NCI-H2029 treated with DMSO at 0.1 percent for 48 hours (cell line): ENCODE measurements around the gene KRT72.

Experiments used
- DNase-seq: peaks from one replicate; lab custom pipeline; 2025; lab: John Stamatoyannopoulos, UW

The KRT72 gene

DNA sequence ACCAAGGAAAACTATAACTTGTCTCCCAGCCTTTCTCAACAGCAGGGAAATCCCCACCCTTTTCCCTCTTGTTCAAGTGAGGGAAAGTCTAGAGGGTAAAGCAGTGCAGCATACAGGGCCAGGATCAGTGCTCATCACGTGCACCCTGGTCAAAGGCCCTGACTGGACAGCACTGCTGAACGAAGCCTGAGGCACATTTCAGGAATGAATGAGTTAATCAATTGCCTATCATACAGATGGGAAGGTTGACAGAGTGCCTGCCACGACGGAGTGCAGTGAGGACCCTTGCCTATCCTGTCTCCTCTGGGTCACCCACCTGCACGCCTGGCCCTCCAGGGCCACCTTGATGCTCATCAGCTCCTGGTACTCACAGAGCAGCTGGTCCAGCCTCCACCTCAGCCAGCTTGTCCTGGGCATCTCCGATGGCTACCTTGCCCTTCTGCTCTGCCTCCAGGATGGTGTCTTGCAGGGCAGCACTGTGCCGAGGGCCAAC is 28.8 kb upstream of the KRT72 start:
- no peak for DNase-seq

DNA sequence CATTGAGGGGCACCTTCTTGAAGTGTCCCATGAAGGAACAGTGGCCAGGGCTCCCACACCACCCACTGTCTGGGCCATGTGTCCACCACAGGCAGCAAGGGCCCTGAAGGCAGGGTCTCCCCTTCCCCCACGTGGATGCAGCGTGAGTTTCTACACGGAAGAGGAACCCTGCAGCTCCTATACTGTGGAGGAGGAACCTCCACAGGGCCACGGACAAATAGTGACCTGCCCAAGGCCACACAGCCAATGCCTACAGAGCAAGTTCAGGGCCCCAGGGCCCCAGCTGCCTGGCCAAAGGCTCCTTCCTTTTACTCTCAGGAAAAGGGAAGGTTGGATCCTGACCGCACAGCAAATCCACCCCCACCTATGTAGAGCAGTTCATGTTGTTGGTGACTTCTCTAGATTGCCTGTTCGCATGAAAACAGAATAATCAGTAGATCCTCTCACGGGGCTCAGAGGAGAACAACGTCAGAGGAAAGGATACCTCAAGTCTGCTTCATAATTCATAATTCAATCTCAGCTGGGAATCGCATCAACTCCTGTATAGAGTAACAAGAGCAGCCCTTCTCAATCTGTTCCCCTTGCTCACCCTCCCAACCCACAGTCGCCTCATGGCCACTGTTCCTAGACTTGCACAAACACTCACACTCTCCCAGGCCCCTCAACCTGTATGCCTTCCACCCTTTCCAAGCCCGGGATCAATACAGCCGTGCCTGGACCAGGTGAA is 28.2 kb upstream of the KRT72 start:
- DNase-seq: no peak

DNA sequence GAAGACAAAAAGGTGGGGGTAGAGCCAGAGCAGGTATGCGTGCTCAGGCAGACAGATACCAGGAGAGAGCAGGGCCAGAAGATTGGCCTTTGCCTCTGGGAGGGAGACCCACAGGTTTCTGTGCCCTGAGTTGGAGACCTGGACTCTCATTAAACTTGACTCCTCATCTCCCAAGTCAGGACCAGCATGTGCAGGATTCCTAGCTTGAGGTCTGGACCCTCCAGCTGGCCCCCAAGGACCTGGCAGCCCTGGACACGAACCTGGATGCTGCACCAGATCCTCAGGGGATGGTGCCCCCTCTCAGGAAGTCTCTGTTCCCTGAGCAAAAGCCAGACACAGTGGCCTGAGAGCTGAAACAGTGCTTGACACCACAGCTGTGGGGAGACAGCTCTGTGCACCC is 27.6 kb upstream of the KRT72 start:
- no peak for DNase-seq

DNA sequence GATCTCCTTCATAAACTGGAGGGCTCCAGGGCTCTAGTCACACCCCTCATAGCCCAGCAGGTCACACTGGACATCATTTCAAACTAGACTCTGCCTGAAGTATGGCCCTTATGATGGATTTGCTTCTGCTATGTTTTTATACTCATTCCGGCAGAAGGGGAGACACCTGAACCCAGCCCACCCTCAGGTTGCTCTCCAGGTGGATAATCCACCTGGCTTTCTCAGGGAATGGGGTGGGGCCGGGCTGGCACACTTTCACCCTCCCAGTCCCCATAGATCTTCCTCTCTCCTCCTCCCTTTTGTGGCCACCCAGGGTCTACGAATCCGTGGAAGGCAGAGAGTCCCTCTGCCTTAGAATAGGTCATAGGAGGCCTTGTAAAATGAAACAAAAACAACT is 26.8 kb upstream of the KRT72 start:
- no peak for DNase-seq

DNA sequence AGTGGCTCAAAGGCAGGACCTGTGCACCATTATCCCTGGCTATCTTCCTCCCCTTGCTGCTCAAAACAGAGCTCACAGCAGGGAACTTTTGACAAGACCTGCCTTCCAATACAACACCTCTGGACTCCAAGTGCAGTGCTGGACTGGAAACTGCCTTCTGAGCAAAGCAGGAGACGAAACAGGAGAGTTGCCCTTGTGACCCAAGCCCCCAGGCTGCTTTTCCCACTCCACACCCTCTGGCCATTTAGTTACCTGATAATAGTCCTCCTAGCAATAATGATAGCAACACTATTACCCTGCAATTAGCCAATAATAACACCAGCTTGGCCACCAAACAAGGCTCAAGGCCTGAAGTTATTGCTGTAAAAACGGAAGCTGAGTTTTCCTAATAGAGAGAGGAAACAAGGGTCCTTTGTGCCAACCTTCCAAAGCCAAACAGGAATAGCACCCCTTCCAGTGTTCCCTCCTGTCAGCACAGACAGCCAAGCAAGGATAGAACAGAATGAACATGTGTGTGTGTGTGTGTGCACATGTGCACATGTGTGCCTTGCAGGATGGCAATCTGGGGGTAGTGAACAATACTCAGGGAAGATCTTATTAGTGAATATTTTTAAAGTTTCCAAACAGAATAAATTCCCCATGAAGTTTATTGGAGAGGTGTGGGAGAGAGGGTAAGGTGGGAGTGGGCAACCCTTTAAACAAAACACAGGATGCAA is 26.3 kb upstream of the KRT72 start:
- DNase-seq: no peak

DNA sequence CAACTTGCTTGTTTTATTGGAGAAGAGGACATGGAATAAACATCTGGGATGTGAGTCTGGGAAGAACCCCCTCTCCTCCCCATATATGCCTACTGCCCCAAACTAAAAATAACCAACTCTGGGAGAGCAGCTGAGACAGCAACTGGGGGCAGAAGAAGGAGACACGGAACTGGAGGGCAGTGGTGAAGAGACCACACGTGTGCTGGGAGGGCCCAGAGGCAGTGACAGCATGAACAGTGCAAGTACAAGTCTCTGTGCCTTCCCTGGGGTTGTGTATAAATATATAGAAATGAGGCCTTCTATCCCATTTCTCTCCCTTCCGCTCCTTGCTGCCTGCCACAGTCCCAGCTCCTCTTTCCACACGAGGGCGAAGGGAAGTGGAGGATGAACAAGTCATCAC is 21.1 kb upstream of the KRT72 start:
- DNase-seq: no peak

DNA sequence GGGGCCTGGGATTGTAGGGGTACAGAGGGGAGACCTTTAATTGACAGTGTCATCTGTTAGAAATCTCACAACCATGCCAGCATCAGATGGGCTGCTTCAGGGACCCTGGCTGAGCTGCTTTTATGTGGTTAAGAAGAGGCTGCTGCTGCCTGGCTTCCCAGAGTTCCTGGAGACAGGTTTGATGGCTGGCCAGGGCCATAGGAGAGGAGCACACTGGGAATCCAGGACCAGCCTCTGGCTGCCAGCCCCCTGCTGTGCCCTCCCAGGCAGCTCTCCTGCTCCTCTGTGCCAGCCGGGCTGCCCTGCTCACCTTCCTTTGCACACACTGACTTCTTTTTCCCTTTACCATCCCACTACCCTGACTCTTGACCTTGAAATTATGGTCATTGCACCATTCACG is 17.6 kb upstream of the KRT72 start:
- no peak for DNase-seq

DNA sequence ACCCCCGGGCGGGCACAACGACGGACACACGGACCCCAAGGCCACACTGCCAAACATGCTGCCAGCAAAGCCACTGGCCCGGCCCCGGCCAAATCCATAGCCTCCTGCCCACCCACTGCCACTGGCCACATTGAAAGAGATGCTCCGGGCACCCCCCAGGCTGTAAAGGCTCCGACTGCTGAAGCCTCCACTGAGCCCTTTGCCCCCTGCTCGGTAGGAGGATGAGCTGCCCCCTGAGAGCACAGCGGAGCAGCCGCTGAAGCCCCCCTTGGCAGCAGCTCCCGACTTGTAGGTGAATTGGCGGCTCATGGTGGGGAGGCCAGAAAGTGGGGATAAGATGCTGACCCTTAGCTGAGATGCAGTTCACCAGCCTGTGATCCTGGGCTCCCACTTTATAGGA is 17.0 kb upstream of the KRT72 start, which contains the start of gene KRT73:
Gene KRT73, minus strand, starts transcription at position 344 of the 400 bp plus-strand sequence. Its CDS starts 35 bp downstream, at position 309.
- no peak for DNase-seq

DNA sequence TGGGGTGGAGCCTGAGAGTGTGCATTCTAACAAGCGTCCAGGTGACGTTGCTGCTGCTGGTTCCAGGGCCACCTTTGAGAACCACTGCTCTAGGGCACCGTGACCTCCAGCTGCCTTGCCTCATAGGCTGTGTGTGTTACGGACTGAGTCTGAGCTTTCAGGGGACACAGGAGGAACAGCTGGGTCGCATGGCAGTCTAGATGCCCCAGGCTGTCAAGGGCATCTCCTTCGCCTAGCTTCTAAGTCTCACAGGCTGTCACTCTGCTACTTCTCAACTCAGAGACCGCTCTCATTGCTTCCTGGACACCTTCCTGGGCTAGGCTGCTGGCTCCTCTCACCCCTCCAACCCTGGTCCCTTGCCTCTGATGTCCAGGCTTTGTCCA is 16.1 kb upstream of the KRT72 start:
- DNase-seq: no peak

DNA sequence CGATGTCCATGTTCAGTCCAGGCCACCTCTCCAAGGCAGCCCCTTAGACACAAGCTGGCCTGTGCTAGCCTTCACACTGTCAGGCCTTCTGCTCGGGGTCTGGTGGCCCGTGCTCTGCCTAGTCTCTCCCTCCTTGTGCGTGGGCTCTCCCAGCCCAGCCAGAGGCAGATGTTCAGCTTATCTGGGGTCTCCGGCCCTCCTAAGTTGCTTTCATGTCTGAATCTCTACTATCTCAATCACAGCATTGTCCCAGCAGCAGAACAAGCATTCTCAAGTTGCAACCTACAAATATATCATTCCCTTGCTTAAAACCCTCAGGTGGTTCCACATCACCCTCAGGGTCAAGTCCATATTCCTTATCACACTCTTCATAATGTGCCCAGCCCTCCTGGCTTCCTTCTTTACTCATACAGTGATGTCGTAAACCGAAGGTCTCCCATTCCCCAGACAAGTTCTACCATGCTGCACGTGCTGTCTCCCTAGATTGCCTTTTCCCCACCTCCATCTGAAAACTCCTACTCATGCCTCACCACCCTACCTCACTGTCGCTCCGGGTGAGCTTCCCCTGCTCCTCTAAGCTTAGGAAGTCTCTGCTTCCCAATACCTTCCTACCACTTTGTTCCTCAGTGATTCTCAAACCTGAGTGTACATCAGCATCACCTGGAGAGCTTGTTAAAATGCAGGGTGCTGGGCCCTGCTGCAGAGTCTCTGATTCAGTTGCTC is 15.6 kb upstream of the KRT72 start:
- no peak for DNase-seq

DNA sequence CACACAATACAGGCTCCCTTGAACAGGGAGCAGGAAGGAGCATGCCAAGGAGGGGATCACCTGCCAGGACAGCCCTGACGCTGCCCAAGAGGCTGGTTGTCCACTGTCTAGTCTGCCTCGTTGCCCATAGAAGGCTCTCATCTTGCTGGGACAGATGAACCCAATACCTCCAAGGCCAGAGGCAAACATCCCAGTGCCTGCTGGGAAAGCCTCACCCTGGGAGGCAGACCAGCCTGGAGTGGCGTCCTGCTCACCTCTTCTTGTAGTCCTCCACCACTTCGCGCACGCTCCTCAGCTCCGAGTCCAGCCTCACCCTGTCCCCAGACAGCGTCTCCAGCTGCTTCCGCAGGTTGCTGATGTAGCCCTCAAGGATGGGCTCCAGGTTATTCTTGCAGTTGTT is 14.6 kb upstream of the KRT72 start:
- DNase-seq: no peak

DNA sequence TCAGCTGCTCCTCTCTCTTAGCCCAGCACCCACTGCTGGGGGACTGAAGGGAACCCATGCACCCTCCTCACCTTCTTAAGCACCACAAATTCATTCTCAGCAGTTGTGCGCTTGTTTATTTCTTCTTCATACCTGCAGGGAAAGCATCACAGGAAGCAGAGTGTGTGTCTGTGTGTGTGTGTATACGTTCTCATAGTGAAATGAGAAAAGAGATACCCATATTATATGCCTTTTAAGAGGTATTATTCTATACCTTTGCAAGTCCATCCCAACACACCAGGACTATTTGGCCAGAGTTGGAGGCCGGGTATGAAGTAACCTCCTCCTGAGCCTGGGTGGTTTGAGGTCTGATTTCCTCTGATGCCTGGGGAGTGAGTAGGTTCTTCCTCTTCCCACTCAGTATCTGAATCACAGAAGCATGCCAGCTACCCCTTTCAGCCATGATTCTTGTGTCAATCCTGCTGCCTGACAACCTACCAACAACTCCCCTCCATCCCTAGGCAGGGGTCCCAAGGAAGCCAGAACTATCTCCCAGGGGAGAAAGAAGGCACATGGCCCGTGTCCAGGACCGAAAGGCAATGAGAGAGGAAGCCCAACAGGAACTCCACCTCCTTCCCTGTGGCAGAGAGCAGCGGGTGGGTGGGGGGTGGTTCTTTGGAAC is 14.1 kb upstream of the KRT72 start:
- no peak for DNase-seq

DNA sequence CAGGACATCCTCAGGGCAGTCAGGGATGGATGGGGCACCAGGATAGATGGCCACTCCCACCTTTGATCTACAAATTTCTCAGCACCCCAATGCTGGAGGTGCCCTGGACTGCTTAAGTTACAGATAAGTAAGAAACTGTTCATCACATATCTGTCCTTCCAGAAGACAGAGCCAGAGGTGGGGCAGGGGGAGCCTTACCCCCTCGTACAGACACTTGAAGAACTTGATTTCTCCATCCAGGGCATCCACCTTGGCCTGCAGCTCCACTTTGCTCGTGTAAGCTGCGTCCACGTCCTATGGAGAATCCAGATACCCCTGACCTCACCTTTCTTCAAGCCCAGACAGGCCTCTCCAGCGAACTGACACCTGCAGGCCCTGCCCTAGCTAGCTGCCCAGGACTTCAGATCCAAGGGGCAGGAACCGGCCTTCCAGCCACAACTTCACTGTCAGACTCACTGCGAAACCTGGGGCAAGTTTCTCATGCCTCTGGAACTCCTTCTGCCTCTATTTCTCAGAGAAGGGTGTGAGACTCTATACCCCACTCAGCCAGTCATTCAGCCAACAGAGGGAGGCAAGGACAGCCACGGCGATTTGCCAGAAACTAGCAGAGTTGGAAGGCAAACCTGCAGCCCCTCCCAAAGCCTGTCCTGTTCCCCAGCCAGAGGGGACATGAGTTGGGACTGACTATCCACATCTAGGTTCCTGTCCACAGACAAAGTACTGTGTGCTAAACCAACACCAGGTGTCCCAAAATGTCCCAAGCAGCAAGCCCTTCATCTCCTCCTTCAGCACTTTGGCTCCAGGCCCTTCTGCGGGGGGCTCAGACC is 13.3 kb upstream of the KRT72 start:
- DNase-seq: no peak

DNA sequence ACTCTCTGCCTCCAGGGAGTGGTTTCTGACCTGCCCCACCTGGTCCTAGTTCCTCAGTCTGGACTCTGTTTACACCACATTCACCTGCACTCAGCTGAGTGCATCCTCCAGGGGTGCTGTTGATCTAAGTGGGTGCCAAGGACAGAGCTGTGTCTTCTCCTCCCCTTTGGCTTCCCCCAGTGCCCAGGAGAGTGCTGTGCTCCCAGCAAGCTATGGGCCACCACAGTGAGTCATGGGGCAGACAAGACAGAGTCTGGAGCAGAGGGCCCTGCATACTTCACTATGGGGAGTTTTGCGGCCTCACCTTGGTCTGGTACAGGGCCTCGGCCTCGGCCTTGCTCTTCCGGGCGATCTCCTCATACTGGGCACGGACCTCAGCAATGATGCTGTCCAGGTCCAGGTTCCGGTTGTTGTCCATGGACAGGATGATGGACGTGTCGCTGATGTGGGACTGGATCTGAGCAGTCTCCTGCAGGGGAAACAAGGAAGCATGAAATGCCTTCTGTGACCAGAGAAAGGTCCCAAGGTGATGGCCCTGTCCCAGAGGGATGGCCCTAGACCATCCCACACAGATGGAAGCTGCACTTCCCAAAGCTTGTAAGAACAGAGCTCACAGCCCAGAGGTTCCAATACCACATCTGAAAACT is 12.2 kb upstream of the KRT72 start:
- no peak for DNase-seq

DNA sequence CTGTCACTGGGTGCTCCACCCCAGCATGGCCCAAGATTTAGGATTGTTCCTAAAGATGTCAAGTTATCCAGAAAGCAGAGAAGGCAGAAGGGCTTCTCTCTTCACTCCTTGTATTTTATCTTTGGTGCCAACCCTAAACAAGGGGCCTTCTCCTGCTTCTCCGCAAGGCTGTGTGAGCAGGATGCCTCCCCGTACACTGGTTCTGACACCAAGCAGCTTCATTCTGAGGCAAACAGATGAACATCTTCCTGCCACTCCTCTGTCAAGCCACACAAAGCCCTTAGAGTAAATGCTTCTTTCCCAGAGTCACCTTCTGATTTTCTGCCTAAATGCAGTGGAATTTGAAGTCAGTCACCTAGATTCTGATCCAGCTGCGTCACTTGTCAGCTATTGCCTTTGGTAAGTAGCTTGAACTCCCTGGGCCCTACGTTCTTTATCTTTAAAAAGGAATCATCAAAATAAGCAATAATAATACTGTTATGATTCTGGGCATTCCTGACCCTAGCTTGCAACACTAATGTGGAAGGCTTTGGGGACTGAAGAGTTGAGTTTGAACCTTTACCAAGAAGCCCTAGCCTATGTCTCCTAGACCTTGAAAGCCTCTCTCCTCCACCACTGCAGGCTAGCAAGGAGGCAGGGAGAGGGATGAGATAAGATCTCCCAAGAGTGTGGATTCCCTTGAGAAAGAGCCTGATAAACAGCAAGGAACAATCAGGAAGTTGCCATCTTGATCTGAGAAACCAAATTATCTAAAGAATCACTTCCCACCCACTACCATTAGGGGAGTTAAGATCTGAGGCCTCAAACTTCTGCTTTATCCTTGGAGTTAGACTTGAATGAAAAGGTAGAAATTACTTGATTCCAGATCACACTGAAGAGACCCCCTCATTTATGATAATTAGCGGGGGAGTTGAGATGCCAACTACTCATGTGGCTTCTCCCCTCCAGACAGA is 11.4 kb upstream of the KRT72 start:
- DNase-seq: no peak

DNA sequence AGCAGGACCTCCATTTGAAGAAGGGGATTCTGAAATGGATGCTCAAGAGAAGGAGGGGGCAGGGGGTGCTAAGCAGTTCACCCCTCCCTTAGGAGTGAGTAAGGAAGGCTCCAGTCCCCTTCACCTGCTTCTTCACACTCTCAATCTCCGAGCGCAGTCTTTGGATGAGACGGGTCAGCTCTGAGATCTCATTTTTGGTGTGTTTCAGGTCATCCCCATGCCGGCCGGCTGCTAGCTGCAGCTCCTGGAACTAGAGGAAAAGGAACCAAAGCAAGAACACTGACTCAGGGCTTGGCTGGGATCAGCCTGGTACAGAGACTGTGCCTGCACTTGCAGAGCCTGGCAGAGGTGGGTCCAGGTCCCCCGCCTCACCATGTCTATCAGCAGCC is 9.8 kb upstream of the KRT72 start:
- no peak for DNase-seq

DNA sequence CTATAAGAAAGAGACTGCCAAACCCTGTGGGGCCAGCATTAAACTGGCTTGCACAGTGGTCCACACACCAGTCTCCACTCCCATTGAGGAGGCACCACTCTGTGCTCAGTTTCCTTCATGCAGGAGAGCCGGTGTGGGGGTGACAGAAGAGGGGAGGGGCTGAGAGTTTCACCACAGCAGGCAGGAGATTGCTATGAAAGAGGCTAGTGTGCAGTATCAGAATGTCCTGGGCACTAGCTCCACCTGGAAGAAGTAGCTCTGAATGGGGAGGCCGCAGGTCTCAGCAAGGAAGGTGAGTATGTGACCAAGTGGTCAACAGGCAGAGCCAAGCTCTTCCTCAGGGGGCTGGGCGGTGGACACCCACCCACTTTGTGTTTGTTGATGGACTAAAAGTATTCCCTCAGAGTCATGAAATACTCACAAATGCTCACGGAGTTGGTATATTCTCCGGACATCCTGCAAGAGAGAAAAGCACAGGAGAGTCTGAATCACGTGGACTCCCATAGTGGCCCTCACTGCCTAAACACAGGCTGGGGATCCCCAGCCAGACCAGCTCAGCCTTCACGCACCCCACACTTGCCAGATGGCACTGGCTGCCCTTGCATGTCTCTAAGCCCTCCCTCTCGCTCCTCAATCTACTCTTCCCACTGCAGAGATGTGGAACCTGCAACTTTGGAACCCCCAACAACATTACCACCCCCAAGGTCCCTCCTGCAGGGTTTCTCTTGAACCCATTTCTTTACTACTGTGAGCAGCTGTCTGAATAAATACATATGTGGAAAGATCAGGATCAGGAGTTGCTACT is 7.8 kb upstream of the KRT72 start:
- DNase-seq: no peak

DNA sequence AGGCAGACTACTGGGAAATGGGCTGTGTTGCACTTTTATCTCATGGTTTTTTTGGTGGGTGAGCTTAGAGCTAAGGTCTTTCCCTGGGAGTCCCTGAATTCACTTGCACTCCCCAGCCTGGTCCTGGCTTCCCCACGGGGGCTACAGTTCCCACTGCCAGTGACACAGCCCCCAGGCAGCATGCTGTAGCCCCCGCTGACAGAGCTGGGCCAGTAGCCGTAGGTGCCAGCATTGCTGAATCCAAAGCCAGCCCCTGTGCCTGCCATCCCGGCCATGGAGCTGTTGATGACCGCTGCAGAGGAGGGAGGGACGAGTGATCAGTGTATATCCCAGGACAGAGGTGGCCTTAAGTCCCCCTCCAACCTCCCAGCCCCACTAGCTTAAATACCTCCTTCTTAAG is 6.9 kb upstream of the KRT72 start:
- DNase-seq: no peak

DNA sequence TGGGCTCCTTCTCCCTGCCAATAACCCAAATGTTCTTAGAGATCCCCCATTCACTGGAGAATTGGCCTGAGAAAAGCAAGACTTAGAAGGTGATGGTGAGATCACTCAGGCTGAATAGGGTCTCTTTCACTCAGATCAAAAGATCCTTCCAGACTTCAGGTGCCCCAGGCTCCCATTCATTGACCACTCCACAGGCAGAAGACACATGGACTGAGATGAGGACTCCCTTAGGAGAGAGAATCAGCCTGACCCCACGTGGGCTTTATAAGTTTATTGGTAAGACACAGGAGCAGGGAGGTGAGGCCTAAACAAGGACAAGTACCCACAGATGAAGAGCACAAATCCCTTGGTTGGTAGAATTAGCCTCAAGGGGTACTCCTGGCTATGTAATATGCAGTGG is 6.1 kb upstream of the KRT72 start:
- no peak for DNase-seq
